Measurements from ENCODE around the gene AKAP6.

Gene AKAP6

DNA sequence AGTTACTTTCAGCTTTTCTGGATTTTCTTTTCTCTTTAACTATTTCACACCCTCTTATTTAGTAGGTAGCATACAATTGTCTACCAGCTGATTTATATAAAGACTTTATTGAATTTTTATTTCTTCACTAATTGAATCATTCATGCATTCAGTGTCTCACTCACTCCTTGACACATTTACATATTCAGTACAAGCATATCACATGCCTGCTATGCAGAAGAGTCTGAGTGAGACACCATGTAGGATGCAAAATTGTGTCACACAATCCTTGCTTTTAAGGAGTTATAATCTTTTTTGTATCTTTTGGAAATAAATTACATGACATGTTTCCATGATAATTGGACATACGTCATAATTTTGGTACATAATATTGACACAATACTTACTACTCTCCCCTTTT, 83.0 kb downstream of the AKAP6 start:
- DNase-seq (ENCODE audit: low read depth): no peak

DNA sequence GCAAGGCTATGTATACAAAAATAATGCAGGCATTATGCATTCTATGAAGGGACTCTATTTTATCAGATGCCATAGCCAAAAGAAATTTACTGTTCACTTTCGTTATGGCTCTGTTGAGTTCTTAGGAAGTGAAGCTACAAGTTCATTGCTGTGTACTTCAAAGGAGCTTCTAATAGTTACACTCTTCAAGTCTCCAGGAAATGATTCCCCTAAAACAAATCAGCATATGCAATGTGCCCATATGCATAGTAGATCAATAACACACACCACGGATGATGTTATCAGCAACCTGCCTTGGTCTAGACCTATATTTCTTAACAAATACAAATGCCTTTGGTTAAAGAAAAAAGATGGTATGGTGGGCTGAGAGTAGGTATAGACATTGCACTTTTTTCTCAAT, 83.4 kb downstream of the AKAP6 start:
- DNase-seq (ENCODE audit: low read depth): no peak

GRCh38 chr14:32413967-32414640, 85.0 kb downstream of the AKAP6 start:
- DNase-seq (ENCODE audit: low read depth): no peak

GRCh38 chr14:32414808-32415255, 85.7 kb downstream of the AKAP6 start:
- peak; percentile 3 for DNase-seq (ENCODE audit: low read depth)

DNA sequence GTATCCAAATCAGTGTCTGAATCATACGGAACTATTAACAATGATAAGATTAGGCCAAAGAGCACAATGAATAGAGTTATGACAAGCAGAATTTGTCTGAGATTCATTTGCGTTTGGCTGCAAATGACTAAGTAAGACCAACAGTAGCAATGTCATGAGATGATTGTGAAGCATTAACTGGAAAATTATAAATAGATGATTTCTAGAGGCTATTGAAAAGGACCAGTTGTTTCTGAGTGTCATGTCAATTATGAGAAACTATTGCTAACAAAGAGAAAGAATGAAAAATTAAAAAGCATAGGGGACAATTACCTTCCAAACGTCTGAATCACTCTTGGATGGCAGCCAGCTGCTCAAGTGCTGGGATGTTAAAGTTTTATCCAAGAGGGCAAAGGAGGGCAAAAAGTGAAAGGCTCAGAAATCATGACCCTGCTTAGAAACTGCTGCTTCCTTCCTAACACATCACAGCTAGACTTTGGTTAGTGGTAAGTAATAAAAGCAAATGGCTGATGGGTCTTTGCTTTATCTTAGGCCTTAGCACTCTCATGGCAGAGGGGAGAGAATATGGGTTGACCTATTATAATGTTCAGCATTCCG, 89.0 kb downstream of the AKAP6 start:
- peak; percentile 56 for DNase-seq (ENCODE audit: low read depth)

GRCh38 chr14:32419429-32419828, 90.3 kb downstream of the AKAP6 start:
- DNase-seq (ENCODE audit: low read depth): no peak

DNA sequence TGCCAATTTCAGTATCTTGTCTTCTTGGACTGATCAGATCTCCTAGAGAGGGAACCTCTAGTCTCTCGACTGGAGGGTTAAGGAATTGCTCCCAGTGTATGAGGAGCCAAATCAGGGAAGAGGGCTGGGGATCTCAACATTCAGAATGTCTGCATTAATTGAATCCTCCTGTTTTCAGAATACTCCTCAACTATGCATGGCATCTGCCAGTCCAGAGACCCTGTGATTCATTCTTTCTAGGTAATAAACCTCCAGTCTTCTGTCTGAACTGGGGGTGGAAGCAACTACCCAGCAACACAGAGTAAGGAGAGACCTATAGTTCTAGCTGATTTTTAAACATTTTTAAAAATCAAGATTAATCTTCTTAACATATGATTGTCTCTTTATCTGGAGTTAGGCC, 92.7 kb downstream of the AKAP6 start:
- DNase-seq (ENCODE audit: low read depth): no peak

- no peak for DNase-seq (ENCODE audit: low read depth)
Measured at GRCh38 chr14:32422440-32422839, 93.3 kb downstream of the AKAP6 start.

- DNase-seq (ENCODE audit: low read depth): no peak
Measured at GRCh38 chr14:32426028-32426427, 96.9 kb downstream of the AKAP6 start.

DNA sequence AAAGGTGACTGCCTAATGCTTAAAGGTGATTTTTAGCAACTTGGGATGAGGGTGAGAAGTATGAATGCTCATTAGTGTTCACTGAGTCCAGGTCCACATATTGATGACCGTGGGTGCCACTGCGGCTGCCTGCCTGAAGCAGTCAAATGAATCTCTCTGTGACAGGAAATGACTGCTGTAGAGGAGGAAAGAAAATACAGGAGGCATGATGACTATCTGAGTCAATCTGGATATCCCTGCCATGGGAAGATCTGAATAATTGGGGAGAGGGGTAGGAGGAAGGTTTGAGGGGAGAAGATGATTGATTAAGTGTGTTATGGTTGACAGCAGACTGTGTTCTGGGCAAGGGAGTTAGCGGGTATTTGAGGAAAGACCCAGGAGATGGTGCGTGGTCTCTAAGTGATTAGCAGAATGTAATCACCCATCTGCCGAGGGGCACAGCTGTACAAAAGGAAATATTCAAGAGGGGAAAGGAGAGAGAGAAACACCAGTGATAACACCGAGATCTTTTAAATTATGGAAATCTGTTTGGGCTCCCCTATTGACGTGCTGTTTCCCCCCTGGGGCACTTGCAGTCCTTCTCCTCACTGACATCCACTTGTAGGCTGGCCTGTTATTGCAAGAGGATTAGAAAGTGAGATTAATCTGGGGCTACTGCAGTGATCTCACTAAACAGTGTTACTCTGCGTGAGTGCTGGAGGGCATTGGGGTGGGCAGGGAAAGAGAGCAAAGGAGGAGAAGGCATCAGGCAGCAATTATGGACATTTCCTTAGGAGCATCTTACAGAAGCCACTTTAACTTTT, 97.7 kb downstream of the AKAP6 start:
- DNase-seq (ENCODE audit: low read depth): peak; percentile 6

GRCh38 chr14:32427726-32428528, 98.8 kb downstream of the AKAP6 start:
- DNase-seq (ENCODE audit: low read depth): no peak

- DNase-seq (ENCODE audit: low read depth): no peak
Measured at GRCh38 chr14:32428875-32429274, 99.8 kb downstream of the AKAP6 start.

DNA sequence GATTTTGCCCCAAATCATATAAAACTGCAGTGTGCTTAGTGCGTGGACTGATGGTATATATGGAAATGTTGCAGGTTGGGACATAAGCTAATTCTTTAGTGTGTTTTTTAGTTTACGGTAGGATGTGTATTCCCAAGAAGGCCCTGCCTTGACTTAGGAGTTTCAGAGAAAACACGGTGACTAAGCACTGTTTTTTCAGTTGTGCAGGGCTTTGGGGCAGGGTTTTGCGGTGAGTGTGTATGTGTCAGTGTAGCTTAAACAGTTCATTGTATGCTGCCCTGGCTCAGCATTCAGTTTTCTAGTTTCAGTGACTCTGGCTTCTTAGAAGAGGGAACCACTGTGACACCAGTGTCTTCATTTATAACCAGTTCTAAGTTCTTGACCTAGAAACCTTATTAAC, 101.2 kb downstream of the AKAP6 start:
- peak; percentile 57 for DNase-seq (ENCODE audit: low read depth)

DNA sequence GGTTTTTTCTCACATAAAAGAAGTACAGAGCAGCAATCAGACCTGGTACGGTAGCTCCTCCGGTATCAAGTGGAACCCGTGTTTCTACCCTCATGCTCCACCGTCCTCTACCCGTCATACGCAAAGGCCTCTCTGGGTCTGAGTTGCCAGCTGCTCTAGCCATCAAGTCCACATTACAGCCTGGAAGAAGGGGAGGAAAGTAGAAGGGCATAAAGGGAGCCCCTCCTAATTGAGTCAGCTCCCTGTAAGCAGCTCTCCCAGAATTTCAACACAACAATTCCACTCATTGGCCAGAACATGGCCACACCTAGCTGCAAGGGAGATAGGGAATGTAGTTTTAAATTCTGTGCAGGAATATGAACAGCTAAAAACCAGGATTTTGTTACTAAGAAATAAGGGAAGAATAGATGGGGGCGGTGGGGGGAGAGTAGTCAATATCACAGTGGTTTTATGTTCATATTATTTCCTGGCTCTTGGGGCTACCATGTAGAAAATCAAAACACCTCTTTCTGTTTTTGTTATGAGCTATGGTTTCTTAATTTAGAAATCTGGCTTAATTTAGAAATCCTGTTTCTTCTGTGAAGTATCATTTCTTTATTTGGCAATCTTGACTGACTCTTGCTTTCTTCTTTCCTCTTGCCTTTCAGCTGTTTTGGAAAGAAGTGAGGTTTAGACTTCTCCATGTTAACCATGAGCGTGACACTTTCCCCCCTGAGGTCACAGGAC, 103.9 kb downstream of the AKAP6 start:
- no peak for DNase-seq (ENCODE audit: low read depth)

DNA sequence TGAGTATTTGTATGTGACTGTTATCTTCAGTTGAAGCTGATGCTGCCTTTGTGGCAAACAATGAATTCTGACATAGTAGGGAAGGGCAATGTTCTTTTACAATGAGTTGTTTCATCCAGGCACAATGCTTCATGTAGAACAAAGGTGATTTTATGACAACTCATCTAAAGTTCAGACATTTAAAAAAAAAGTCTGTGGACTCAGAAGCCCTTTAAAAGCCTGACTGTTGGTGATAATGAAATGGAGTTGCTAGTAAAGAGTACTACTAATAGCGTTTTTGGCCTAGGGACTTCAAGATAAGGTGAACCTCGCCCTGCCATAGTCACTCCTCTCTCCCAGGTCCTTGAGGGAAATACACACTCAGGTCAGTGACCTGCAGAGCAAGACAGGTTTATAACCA, 105.1 kb downstream of the AKAP6 start:
- DNase-seq (ENCODE audit: low read depth): no peak

DNA sequence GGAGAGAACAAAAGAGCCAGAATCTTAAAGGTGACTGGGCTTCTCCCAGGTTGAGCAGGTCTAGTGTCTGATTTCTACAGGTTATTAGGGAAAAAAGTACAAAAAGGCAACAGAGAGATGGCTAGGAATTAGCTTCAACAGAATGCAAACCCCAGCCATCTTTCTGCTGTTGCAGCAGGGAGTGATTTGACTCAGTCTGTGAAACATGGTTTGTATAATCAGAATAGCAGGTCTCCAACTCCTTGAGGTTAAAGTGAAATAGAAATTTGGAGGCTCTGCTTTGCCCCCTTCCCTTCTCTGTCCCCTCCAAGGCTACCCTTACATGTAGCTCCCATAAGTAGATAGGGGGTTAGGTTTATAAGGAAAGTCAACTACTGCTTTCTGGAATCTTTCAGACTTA, 105.8 kb downstream of the AKAP6 start:
- DNase-seq (ENCODE audit: low read depth): no peak

DNA sequence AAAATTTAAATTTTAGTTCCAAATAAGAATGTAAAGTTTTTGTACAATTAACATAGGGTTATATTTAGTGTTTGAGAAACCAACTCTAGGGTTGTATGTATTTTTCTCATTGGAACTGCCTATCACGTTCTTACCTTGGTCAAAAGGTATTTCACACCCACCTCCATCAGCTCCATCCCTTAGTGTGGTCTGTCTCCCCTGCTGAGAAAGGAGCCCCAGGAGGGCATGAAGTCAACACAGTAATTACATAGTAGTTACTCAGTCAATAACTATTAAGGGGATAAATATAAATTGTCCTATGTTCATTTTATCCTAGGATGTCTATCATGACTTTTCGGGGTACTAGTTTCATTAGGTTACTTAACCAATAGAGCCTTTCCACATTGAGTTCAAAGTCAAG, 106.3 kb downstream of the AKAP6 start:
- DNase-seq (ENCODE audit: low read depth): no peak

GRCh38 chr14:32436993-32437392, 107.9 kb downstream of the AKAP6 start:
- DNase-seq (ENCODE audit: low read depth): no peak

GRCh38 chr14:32438517-32438916, 109.4 kb downstream of the AKAP6 start:
- no peak for DNase-seq (ENCODE audit: low read depth)

DNA sequence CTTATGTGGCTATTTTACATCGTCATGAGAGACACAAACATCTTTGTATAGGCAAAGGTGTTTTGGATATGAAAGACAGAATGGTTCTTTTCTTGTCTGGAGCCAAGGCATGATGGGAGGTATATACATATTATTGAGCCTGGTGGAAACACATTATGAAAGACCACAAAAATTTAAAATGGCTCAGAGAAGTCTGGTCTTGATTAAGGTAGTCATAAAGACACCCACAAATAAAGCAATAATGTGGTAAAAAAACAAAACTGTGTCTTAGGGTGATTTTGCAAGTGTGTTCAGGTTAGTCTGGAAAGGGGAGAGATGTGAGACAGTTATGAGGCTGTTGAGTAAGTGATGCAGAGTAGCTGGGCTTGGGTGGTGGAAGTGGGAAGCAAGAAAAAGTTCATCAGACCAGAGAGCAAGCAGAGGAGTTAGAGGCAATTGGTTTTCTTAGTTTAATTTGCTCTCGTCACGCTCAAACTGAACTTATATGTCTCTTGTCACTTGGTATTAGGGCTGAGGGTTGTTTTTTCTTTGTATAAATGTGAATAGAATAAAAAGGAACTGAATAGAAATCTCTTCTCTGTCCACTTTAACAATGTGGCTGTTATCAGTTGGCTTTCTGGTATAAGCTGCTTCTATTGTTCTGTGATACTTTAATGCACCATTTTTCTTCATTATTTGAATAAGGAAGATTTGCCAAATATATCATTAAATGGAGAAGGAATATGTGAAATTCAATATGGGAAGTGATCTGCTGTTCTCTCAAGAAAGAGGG, 115.0 kb downstream of the AKAP6 start:
- no peak for DNase-seq (ENCODE audit: low read depth)

GRCh38 chr14:32447371-32447770, 118.3 kb downstream of the AKAP6 start:
- no peak for DNase-seq (ENCODE audit: low read depth)

All from ELR (cell line).